HG02571 (cell line): ENCODE data around the gene CRYGS.
A peak's percentile ranks its signal among the peaks of the same experiment; 100 is the strongest.
"Not testable (repeated sequence)": the region's sequence is repeated elsewhere in the genome, so short reads cannot be mapped to it uniquely, and the experiment has no call there.

ENCODE experiments used
- ATAC-seq: cut with Tn5 transposase; IDR thresholded peaks from one replicate; pipeline ENCODE4 v1.9.1; 2021; ENCODE audit warnings: mild to moderate bottlenecking, moderate library complexity; ENCODE audit not compliant: unreplicated experiment

CRYGS gene

DNA sequence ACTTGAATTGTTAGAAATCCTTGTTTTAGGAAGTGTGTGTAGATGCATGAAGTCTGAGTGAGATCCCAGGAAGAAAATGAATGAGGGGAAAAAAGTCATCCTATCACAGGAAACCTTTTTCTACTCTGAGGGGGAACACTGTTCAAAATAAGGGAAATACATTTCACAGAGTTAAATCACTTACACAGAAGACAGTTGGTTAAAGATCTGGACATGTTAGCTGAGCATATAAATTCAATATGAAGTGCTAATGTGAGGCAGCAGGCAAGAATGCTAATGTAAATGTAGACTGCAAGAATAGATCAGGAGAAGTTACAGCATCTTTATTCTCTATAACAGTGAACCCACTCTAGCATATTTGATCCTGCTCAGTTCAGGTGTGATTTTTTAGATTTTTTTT, 20.4 kb upstream of the CRYGS start:
- no peak for ATAC-seq

DNA sequence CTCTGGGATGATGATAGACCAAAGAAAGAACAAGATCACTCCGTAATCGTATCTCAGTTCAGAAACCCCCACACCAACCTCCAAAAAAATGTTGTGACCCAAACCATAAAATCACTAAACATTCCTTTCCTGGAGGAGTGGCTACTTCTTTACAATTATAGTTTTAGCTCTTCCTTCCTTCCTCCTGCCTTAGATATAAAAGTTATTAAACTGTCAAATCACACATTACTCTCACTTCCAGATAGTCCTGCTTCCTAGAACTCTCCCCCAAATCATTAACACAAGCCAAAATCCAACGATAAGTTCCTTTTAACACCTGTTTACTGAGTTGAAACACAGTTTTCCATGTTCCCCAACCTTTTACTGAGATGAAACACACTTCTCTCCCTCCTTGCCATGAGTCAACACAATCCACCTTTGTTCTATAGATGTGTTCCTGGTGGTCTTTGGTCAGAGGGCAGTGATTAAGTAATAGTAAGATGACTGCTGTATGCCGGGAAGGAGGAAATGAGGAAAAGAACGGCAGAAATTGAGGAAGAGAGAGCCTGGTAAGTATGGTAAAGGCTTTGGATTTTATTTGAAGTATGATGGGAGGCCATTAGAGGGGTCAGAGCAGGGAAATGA, 8.3 kb upstream of the CRYGS start:
- ATAC-seq = no peak

DNA sequence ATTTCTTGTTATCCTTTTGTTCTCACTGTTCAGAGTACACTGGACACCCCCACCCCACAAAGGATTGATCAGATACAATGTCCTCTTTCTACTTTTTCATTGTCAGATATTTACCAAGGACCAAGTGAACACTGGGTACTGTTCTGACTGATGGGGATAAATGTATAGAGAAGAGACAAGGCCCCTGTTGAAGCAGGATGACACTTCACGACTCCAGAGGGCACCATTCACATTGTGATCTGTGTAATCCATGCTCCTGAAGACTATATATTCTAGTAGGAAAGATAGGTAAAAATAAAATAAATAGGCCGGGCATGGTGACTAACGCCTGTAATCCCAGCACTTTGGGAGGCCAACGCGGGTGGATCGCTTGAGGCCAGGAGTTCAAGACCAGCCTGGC, 7.2 kb upstream of the CRYGS start:
- no peak for ATAC-seq

DNA sequence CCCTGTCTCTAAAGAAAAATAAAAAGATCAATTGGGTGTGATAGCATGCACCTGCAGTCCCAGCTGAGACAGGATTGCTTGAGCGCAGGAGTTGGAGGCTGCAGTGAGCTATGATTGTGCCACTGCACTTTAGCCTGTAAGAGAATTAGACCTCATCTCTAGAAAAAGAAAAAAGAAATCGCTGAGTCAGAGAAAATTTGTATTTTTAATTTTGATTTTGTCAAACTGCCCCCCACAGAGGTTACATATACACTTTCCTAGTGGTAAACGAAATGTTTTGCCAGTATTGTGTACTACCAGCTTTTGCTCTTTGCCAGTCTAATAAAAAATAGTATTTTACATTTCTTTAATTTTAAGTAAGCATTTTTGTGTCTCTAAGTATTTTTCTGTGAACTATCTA, 5.3 kb upstream of the CRYGS start:
- ATAC-seq = no peak

DNA sequence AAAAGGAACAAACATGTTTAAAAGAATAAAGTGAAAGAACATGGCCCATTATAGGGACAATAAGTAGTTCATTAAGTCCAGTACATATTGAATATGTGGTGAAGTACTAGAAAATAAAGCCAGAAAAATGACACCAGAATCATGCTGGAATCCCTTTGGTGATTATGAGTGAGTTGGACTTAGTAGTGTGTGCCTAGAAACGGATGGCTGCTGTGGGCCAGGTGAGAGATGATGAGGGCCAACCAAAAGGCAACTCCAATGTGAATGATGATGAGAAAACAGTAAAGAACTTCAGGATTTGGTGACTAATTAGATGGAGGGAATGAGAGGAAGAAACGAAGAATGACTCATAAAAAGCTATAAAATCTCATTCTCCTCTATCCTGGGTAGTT, 3.3 kb downstream of the CRYGS start:
- ATAC-seq = no peak

DNA sequence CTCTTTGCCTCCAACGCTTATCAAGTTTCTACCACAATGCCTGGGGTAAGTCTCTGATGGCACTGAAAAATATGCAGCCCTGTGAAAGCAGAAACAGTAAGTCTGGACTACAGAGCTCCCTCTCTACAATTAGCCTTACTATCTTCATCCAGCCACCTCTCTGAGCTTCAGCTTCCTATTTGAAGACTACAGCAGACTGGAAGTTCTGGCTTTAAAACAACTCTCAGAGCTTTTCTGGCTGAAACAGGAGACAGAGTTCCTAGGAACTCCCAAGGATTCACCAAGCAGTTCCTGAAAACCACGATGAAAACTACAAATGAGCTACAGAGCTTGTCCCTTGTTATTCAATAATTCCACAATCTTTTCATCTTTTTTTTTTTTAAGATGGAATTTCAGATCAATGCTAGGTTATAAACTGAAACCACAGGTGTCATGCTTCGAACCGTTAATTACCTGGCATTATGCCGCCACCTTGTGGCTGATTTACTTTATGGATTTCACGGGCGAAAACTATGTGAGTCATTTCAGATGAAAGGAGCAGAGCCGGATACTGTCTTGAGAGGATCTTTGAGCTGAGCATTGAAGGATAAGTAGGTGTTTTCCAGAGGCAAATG, 3.9 kb downstream of the CRYGS start:
- ATAC-seq = peak; percentile 61

DNA sequence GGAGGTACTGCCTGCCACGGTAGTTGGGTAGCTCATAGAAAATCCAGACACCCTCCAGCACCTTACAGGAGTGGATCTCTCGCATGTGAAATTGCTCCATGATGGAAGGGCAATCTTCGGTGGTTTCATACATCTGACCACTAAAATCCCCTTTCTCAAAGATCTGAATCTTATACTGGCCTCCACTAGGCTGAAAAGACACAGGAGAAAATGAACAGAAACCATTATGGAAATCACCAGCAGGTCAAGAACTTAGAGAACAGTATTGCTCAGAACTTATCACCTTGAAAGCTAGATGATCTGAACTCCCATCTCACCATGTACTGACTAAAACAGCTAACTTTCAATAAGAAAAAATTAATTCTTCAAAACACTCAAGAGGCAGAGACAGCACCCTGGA, 5.4 kb downstream of the CRYGS start:
- ATAC-seq = no peak

DNA sequence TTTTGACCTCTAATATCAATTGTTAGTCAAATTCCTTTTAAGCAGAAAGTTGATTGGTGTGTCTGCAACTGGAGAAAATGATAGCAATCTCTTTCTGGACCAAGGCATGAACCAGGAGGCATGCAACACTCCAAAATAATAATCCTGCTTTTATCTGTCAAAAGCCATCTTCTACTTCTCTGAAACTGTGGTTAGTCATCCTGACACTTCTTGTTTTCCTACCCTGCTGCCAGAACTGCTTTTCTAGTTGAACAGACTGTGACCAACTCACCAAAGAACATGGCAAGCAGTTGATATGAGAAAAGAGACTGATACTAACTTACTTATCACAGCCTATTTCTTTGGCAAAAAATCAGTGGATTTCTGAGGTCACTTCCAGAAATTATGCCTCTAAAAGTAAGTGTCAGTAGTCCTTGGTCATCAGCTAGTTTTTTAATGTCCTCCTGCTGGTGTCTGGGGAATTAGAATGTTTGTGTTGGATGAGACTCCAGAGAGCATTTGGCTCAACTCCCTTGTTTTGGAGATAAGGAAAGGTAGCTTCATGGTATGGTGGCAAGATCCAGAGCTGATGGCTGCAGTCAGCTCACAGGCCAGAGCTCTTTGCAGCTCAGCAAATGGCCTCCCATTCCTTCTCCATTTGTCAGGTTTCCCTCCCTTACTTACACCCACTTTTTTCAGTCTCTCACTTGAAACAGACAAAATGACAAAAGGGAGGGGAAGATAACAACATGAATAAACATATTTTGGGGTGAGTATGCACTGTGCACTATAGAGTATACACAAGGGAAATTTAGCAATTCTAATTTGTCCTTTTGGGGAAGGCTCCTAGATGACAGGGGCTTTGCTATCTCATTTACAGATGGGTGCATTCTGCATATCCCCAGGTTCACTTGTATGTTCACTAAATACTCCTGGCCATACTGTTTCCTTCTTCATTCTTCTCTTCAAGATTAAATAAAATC, 7.0 kb downstream of the CRYGS start:
- no peak for ATAC-seq

DNA sequence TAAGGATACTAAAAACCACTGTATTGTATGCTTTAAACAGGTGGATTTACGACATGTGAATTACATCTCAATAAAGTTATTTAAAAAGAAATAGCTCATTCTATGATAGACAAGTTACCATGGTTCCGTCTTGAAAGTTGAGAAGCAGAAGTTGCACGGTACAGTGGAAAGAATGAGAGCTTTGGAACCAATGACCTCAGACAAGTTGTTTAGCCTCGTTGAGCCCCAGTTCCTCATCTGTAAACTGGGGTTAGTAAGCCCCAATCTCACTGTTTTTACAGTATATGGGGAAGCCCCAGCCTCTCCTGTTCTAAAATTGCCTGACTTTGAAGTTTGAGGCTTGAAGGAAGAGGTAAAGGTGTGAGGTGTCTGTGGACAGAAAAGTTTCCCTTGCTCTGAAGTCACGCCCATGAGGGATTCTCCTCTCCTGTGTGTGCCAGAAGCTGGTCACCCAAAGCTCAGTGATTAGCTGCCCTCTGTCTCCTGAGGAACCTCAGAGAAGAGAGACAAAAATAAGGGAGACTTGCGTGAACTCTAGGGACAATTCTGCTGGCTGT, 10.0 kb downstream of the CRYGS start:
- peak; percentile 84 for ATAC-seq

DNA sequence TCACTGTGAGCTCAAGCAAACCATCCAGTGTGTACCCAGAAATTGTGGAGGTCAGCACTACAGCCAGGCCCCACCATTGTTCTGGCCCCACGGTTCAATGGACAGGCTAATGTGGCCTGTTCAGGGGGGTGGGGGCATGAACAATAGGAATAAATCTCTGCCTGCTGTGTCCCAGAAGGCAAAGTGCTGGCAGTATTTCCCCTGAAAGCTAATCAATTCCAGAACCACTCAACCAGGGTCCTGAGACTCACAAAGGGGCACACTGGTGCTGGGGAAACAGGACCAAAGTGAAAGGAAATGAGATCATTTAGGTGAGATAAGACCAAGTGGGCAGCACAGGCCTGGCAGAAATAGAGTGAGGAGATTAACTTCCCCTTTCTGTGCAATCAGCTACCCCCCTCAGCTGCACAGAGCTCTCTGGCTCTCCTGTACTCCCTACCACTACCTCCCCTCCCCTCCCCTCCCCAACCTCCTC, 11.5 kb downstream of the CRYGS start:
- peak; percentile 46 for ATAC-seq

DNA sequence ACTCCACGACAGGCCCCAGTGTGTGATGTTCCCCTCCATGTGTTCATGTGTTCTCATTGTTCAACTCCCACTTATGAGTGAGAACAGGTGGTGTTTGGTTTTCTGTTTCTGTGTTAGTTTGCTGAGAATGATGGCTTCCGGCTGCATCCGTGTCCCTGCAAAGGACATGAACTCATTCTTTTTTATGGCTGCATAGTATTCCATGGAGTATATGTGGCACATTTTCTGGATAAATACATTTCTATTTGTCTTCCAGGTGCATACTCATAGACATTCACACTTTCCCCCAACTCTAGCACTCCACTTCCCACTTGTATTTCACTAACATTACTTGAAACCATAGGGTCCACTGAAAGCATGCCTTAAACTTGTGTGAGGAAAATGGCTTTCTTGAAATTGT, 12.5 kb downstream of the CRYGS start:
- not testable (repeated sequence) for ATAC-seq

DNA sequence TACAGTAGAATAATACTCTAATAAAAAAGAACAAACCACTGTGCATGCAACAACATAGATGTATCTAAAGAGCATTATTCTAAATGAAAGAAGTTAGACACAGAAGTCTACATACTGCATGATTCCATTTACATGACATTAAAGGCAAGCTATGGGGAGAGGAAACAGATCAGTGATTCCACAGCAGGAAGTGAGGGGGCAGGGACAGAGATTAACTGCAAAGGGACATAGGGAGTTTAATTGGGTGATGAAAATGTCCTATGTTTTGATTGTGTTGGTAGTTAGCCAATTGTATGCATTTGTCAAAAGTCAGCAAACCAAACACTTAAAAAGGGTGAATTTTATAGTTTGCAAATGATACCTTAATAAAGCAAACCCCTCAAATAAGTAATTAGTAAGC, 13.8 kb downstream of the CRYGS start:
- no peak for ATAC-seq

DNA sequence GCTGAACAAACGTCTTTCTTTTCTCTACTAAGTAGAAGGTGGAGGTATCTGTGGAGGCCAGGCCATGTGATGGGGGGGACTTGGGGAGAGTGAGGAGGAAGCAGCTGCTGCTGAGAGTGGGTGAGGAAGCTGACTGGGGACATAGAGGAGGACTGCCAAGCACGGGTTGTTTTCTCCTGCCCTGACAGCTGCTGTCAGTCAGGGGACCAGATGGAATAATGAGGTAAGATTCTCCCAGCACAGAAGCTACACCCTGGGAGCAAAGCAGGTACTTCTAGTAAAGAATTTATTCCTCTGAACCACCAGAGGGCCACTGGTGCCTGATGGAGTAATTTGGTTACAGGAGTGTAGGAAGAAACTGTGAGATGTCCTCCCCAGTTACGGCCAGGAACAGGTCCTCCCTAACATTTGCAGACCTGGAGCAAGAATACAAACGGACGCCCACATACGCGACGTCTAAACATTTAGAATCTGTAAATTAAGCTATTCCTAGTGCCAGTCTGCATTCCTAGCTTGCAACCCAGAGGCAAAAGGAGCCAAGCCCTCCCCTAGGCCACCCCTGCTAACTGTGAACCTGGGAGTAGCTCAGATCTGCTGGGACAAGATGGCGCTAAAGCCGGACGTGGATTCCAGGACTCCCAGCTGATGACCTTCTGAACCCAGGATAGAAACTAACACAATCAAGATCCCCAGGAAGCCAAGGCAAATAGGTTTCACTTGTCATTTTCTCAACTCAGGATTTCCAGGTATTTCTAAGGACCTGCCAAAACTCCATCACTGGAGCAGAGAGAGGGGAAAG, 14.8 kb downstream of the CRYGS start:
- no peak for ATAC-seq

DNA sequence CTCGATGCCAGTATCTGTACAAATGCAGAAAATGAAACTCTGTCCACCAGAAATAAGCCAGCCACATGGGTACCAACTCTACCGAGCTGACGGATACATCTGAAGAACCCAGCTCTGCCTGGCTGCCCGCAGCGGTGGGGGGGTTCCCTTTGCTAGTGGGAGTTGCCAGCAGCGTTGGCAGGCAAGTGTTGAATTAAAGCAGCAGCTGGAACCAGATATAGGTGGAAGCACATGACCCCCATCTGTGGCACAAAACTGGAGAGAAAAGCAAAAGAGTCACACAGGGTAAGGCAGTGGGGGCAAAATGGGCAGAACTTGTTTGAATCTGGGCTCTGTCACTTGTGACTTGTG, 17.9 kb downstream of the CRYGS start:
- no peak for ATAC-seq

DNA sequence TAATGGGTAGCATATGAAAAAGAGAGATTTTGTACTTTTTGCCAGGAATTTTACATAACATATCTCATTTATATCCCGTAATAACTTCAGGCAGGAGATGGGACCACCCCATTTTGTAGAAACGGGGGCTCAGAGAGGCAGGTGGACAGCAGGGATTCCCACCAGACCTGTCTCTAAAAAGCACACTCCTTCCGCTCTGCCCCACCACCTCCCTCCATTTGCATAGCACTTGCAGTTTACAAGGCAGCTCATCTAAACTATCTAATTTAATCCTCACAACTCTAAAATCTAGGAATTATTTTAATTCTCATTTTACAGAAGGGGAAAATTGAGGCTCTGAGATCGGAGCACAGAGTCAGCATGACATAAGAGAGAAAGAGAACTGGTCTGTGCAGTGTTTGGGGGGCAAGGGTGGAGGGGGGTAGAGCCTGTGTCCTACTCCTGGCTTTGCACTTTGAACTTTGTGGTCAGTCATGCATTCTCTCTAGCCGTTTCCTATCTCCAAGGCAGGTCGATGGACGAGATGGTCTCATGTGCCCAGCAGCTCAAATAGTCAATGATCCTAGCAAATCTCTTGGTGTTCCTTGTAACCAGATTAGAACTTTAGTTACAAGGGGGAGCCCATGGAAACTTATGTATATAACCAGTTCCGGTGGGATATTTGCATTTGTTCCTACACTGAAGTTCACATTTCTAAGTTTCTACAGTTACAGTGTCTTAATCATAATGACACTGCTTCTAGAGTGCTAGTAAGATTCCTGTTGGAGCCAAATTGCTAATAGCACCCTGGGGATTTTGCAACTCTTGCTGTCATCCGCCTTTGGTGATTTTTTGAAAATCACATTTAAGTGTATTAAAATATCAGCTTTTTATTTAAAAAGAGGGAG, 18.6 kb downstream of the CRYGS start:
- no peak for ATAC-seq

DNA sequence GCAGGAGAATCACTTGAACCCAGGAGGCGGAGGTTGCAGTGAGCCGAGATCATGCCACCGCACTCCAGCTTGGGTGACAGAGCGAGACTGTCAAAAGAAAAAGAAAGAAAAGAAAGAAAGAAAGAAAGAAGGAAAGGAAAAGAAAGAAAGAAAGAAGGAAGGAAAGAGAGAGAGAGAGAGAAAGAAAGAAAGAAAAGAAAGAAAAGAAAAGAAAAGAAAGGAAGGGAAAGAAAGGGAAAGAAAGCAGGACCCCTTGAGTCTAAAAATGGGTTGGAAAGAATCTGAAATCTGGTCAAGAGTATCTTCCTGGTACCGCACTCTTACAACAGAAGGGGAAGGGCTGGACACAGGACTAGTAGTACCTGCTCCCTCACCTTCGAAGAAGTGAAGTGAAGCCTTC, 19.6 kb downstream of the CRYGS start:
- ATAC-seq = no peak

DNA sequence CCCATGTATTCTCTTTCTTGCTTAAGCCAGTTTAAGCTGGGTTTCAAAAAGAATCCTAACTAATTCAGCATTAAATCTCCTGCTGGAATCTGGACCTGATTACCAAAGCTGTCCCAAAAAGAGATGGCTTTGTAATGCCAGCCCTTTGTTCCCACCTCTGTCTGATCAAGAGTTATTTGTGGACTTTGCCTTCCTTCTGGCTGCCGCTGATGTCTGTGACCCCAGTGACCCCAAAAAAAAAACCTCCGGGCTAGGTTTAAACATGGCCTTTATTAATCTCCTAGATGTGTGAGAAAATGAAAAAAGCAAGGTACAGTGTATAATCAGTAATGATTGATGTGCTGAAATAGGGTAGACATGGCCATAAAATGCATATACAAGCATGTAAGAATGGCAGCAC, 20.7 kb downstream of the CRYGS start:
- no peak for ATAC-seq

DNA sequence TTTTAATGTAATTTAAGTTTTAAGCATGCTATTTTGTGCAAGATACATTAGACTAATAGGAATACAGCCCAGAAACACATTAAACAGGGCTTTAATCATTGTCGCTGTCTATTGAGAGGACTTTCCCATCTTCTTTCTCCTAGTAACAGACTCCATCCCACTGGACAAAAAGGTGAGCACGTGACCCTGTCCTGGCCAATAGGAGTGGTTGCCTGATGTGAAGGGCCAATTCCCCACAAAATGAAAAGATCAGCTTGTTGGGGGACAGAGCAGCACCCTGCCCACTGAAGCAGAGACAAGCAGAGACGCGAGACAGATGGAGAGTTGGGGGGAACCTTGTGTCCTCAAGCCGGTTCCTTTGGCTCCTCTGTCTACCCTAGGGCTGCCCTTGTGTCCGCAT, 21.2 kb downstream of the CRYGS start:
- no peak for ATAC-seq

DNA sequence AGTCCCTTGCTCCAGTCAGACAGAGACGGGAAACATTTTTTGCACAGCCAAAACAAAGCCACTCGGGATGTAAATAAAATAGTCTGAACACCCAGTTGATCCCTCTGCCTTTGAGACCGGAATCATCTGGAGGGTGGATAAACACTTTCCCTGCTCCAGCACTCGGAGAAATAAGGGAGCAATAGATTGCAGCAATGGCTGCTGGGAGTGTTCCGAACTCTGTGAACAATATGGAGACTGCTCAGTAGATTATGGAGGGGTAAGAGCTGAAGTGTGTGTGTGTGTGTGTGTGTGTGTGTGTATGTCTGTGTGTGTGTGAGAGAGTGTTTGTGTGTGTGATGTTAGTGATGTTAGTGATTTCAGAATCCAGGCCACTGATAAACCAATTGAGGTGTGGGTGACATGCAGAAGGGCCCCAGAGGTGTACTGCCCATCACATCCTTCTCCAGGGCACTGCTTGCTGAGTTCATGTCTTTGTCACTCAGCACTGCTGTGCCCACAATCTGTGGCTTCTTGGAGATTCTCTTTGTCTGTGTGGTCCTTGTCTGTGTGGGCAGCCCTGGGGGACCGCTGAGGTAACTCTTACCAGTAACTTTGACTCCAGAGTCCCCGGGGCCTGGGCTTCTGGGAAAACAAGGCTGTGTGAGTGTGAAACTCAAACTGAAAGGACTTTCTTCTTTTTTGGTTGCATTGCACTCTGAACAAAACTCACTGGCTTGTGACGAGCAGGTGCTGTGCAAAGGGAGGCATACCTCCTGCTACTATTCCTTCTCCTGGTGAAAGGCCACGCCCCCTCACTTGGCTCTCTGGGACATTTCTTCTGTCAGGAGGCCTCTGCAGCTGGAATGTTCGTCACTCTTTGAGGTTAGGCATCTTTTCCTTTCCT, 23.0 kb downstream of the CRYGS start:
- ATAC-seq = peak; percentile 59
